Gastroesophageal sphincter (tissue), 4 donors: ENCODE measurements around the gene FAM25A. TPM values are rescaled to one million over a fixed set of nuclear protein-coding genes. Genes with fewer than 3 reads are reported as not detected.
A peak's percentile ranks its signal among the peaks of the same experiment; 100 is the strongest.
"Not testable (repeated sequence)": the region's sequence is repeated elsewhere in the genome, so short reads cannot be mapped to it uniquely, and the experiment has no call there.

Experiments used
- ATAC-seq: fragments of 150-250 bp; one replicate; pipeline ENCODE4 v1.9.1; 2016; ENCODE audit warnings: mild to moderate bottlenecking, moderate library complexity
- H3K27ac ChIP-seq, 4 donors: fragments of 200-600 bp; sonication (generic) in 3 of 4; 1 replicate in 3 of 4; 2 replicates in 1 of 4; pipeline ENCODE4 v1.5.1; 2016 to 2019
- H3K27me3 ChIP-seq: fragments of 200-600 bp; sonication (generic); one replicate; pipeline ENCODE4 v1.5.1; 2019
- H3K36me3 ChIP-seq, 2 donors: fragments of 200-600 bp; sonication (generic); one replicate each; pipeline ENCODE4 v1.5.1; 2019; ENCODE audit warnings: control low read depth in 1 of 2
- H3K4me1 ChIP-seq, 3 donors: fragments of 200-600 bp; sonication (generic); 1 replicate in 2 of 3; 2 replicates in 1 of 3; pipeline ENCODE4 v1.5.1; 2016 to 2019; ENCODE audit warnings: control low read depth in 2 of 3
- H3K4me3 ChIP-seq, 2 donors: fragments of 200-600 bp; sonication (generic); one replicate each; pipeline ENCODE4 v1.5.1; 2019; ENCODE audit warnings: mild to moderate bottlenecking in 1 of 2, moderate library complexity in 1 of 2
- H3K9me3 ChIP-seq, 3 donors: fragments of 200-600 bp; sonication (generic); one replicate each; pipeline ENCODE4 v1.5.1; 2017 to 2019; ENCODE audit warnings: control low read depth in 2 of 3
- EP300 ChIP-seq: sonication (generic); formaldehyde crosslinking; IDR thresholded peaks from one replicate; pipeline ENCODE4 v1.6.1; 2017; ENCODE audit warnings: antibody characterized with exemption, mild to moderate bottlenecking
- POLR2A ChIP-seq, 2 donors: fragments of 450-650 bp; IDR thresholded peaks; one replicate each; pipeline ENCODE4 v1.6.1; 2017; ENCODE audit warnings: antibody characterized with exemption in 2 of 2, mild to moderate bottlenecking in 2 of 2, moderate library complexity in 1 of 2
- POLR2AphosphoS5 ChIP-seq: sonication (generic); formaldehyde crosslinking; IDR thresholded peaks from one replicate; pipeline ENCODE4 v1.6.1; 2017; ENCODE audit warnings: antibody characterized with exemption
- WGBS, 2 donors: methylation state at CpG; one replicate each; pipeline ENCODE4 v1.1.5; 2018; ENCODE audit warnings: low coverage in 1 of 2; 5-methylcytosine and 5-hydroxymethylcytosine counted together
- total RNA-seq, 4 donors: library from RNA; depleted of rRNA; stranded (reverse); fragments of >200 nt; gene quantifications; one replicate each; pipeline ENCODE4 v1.1.0, GENCODE V29; 2016
- TF ChIP-seq, protein P1 (sequence below), 4 experiments: fragments of 200-600 bp in 2 of 4; fragments of 450-650 bp in 2 of 4; sonication (generic) in 1 of 4; IDR thresholded peaks; one replicate each; pipeline ENCODE4 v1.5.1; 2017 to 2019; ENCODE audit warnings: antibody characterized with exemption in 4 of 4, mild to moderate bottlenecking in 2 of 4, moderate library complexity in 2 of 4

FAM25A gene
- not detected for total RNA-seq

DNA sequence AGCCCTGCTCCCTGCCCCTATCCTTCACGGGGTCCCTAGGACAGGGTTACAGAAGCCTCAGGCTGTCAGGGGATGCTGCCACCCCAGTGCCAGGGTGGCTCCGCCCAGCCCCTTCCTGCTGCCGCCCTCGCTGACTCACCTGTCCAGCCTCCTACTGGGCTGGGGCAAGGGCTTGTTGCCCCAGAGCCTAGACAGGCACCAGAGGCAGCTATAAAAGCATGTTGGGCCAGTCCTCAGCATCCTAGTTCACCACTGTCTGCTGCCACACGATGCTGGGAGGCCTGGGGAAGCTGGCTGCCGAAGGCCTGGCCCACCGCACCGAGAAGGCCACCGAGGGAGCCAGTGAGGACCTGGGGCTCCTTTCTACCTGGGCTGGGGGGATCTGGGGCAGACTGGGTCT is at the start of gene FAM25A:
Gene FAM25A (plus strand): TSS at position 239 of the 400 bp plus-strand sequence. CDS start 31 bp downstream, at position 270.
- 83% methylated on average over 2 of the region's 9 CpGs; no CpG with 5 or more reads in 1 of the 2 donors for WGBS, 2 donors
- not testable (repeated sequence) for H3K27me3 ChIP-seq, H3K4me3 ChIP-seq, ATAC-seq, H3K4me1 ChIP-seq, H3K36me3 ChIP-seq, H3K9me3 ChIP-seq, H3K27ac ChIP-seq

DNA sequence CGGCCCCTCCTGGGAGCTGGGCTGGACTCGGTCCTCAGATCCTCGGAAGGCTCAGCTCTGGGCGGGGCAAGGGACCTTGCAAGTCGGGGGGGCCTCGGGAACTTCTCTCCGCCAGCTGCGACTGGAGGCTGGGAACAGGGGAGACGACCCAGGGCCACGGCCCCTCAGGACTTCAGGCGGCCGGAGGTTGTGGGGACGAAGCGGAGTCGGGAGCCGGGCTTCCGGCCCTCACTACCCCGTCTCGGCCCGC is 49.2 kb upstream of the FAM25A start:
- Histone ChIP-seq H3K4me3 (peak overlapping the region; percentile 65 to 69), H3K27ac (peak overlapping the region; percentile 95 to 99 (median 98)), H3K36me3 (no peaks in the 10 kb centered on the region), H3K9me3 (no peaks in the 10 kb centered on the region), H3K27me3 (no peaks in the 10 kb centered on the region), H3K4me1 (peaks cover 0 to 69% (median 36%) of the 10 kb centered on the region in 3 donors)
- ATAC-seq = peak; percentile 46
- no peak for TF ChIP-seq EP300
- no peak for TF ChIP-seq POLR2AphosphoS5
- TF ChIP-seq POLR2A (IDR thresholded peaks at IDR 0.05) = peak; percentile 98
- WGBS, 2 donors = no CpG with 5 or more reads among the region's 20 CpGs

DNA sequence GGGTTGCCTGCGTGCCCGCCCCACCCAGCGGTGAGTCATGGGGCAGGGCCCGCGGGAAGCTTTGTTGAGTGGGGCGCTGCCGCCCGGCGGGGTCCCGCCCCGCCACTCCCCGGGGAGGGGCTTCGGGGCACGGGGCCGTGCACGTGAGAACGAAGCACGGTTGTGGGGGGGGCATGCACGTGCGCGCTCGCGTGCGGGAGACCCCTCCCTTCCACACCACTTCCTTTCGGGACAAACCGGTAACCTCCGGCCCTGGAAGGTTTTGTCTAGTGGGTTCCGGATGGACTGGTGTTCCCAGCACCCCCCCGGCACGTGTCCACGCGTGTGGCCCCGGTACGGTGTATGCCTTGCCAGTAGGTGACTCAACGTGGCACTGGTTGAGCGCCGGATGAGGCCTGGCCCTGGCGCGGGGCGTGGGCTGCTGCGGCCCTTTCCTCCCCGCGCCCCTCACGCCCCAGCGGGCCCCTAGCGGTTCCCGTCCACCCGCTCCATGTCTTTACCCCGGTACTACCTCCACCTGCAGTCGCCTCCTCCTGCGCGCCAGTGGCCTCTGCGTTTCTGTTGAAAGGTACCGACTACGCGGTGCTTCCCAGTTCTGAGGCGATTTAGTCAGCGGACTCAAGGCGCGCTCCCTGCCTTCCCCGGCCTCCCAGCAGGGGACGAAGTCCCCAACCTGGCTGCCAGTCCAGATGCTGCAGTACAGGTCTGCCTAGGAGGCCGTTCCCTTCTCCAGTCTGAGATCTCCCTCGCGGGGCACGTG is 48.7 kb upstream of the FAM25A start:
- Histone ChIP-seq H3K9me3 (no peaks in the 10 kb centered on the region), H3K4me1 (peaks cover 0 to 64% (median 31%) of the 10 kb centered on the region in 3 donors), H3K27me3 (no peaks in the 10 kb centered on the region), H3K4me3 (peak overlapping the region; percentile 65 to 69), H3K36me3 (no peaks in the 10 kb centered on the region), H3K27ac (peak overlapping the region; percentile 95 to 99 (median 98))
- TF ChIP-seq POLR2AphosphoS5 (peak; percentile 97), EP300 (peak; percentile 70), POLR2A (IDR thresholded peaks at IDR 0.05) (no peak)
- TF ChIP-seq, protein P1, sequence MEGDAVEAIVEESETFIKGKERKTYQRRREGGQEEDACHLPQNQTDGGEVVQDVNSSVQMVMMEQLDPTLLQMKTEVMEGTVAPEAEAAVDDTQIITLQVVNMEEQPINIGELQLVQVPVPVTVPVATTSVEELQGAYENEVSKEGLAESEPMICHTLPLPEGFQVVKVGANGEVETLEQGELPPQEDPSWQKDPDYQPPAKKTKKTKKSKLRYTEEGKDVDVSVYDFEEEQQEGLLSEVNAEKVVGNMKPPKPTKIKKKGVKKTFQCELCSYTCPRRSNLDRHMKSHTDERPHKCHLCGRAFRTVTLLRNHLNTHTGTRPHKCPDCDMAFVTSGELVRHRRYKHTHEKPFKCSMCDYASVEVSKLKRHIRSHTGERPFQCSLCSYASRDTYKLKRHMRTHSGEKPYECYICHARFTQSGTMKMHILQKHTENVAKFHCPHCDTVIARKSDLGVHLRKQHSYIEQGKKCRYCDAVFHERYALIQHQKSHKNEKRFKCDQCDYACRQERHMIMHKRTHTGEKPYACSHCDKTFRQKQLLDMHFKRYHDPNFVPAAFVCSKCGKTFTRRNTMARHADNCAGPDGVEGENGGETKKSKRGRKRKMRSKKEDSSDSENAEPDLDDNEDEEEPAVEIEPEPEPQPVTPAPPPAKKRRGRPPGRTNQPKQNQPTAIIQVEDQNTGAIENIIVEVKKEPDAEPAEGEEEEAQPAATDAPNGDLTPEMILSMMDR (IDR thresholded peaks at IDR 0.05) = peak in 2 of 4 experiments; percentile 30 to 31
- 0% methylated on average over 2 of the region's 66 CpGs; no CpG with 5 or more reads in 1 of the 2 donors for WGBS, 2 donors
- ATAC-seq = peak; percentile 87

DNA sequence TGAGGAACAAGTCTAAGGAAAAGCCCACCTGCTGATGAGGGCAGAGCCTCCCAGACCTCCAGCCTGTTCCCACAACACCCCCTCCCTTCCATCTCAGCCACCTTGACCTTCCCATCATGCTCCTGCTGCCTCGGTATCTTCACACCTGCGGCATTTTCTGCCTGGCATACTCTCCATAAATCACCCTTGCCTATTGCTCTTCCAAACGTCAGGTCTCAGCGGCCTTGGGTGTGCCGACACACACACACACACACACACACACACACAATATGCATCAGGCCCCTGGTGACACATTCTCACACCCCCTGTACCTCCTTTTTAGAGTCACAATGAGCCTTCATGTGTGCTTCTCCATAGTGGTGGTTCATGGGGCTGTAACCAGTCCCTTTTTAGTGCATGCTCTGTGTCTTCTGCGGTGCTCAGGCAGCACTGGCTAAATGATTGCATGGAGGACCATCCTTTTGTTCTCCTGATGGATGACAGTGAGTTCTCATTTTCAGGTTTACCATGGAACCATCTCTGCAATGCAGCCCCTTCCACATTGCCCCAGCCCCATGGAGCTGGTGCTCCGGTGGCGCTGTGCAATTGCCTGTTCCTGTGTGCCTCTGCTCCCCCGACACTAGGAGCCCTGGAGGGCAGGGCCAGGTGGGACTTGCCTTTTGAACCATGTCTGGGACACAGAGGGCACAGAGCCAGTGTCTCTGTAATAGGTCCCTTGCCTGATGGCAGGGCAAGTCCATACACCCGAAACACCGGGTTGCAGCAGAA is 47.3 kb upstream of the FAM25A start:
- TF ChIP-seq POLR2AphosphoS5 (no peak), EP300 (no peak), POLR2A (IDR thresholded peaks at IDR 0.05) (no peak)
- TF ChIP-seq, protein P1 (IDR thresholded peaks at IDR 0.05) = no peak
- 88 to 94% methylated on average over 6 of the region's 11 CpGs for WGBS, 2 donors

DNA sequence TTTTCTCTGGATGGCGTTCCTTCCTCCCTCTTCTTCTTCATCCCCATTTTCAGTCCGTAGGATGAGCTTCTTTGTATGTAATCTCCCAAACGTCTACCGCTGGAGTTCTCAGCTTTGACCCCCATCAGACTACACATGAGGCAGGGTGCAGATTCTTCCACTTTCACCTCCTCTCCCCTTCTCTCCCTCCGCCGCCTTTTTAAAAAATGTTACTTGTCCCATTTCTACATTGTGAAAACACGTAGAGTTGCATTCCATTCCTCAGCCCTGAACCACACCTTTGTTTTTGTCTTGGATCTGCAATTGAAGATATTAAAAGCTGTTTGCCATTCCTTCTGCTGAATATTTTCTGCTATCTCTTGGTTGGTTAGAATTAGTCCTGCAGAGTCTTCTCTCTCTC is 45.6 kb upstream of the FAM25A start:
- H3K36me3 ChIP-seq = no peaks in the 10 kb centered on the region
- no peak for TF ChIP-seq POLR2AphosphoS5
- TF ChIP-seq, protein P1 (IDR thresholded peaks at IDR 0.05) = no peak
- TF ChIP-seq POLR2A (IDR thresholded peaks at IDR 0.05) = no peak
- TF ChIP-seq EP300 = no peak
- ATAC-seq = no peak
- peaks cover 0 to 55% (median 17%) of the 10 kb centered on the region in 3 donors for H3K4me1 ChIP-seq
- 55 to 83% methylated on average over 3 to 7 of the region's 7 CpGs for WGBS, 2 donors
- H3K9me3 ChIP-seq = no peaks in the 10 kb centered on the region
- peak overlapping the region in 3 of 4 donors; percentile 22 to 99 (median 26) for H3K27ac ChIP-seq
- no peak overlapping the region for H3K4me3 ChIP-seq
- no peaks in the 10 kb centered on the region for H3K27me3 ChIP-seq

More for the DNA sequence above, 47.3 kb upstream of the FAM25A start:
- Histone ChIP-seq H3K4me3 (no peak overlapping the region), H3K27ac (peak overlapping the region; percentile 95 to 99 (median 98)), H3K9me3 (no peaks in the 10 kb centered on the region), H3K4me1 (peaks cover 0 to 57% (median 17%) of the 10 kb centered on the region in 3 donors), H3K36me3 (no peaks in the 10 kb centered on the region), H3K27me3 (no peaks in the 10 kb centered on the region)
- ATAC-seq = no peak
